NCI-H774 (cell line): ENCODE measurements around the gene SPOCK1.
A peak's percentile ranks its signal among the peaks of the same experiment; 100 is the strongest.

Experiments
- DNase-seq: peaks from one replicate; lab custom pipeline; 2025; lab: John Stamatoyannopoulos, UW

Gene SPOCK1

DNA sequence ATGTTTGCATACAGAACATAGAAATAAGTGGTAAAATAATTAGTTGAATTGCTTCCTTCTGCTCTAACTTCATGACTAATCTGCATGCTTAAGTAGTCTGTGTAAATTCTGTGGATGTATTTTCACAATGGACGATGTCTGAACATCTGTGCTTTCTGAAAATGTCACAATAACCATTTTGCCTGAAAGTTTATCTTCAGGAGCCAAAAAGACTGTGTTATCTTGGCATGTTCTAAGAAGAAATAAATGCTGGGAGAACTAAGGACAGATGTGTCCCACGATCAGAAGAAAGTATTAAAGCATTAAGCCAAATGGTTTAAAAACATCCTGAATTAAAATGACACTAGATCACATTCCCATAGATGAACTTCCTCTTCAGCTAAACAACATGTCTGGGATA is 397.6 kb downstream of the SPOCK1 start:
- DNase-seq, result no peak

DNA sequence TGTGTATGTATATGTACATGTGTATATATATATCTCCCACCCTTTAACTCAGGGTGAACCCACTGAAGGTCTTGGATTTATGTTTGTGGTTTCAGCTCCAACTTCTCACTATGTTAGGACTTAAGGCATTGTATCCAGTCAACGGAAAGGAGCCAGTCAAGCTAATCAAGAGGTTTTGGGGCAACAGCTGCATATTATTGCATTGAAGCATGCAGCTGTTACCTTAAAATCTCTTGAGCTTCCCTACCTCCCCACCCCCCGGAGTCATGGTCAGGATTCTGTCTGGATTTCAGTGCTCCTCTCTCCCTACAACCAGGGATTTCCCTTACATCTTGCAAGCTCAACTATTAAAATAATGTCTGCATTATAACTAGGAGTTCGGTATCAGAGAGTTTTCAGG is 399.5 kb downstream of the SPOCK1 start:
- no peak for DNase-seq

- DNase-seq, result no peak
These were observed 400.5 kb downstream of the SPOCK1 start for GRCh38 chr5:137098663-137099062.

- DNase-seq, result no peak
These were observed 400.9 kb downstream of the SPOCK1 start for GRCh38 chr5:137098238-137098637.

DNA sequence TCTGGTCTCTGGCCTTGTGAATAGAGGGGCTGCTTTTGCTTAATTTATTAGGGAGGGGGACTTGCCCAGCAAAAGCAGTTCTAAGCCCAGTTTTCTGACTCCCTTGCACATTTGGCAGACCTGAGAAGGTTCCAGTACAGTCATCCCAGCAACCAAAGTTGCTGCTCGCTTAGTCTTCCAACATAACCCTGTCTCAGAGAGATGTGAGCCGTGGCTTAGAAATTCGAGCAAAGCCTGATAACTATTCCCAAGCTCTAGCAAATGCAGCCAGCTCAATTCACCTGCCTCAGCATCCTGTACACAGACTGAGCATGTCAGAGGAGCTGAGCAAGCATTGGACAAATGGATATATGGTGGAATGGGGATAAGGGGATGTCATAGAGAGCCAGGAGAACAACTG is 401.9 kb downstream of the SPOCK1 start:
- no peak for DNase-seq

DNA sequence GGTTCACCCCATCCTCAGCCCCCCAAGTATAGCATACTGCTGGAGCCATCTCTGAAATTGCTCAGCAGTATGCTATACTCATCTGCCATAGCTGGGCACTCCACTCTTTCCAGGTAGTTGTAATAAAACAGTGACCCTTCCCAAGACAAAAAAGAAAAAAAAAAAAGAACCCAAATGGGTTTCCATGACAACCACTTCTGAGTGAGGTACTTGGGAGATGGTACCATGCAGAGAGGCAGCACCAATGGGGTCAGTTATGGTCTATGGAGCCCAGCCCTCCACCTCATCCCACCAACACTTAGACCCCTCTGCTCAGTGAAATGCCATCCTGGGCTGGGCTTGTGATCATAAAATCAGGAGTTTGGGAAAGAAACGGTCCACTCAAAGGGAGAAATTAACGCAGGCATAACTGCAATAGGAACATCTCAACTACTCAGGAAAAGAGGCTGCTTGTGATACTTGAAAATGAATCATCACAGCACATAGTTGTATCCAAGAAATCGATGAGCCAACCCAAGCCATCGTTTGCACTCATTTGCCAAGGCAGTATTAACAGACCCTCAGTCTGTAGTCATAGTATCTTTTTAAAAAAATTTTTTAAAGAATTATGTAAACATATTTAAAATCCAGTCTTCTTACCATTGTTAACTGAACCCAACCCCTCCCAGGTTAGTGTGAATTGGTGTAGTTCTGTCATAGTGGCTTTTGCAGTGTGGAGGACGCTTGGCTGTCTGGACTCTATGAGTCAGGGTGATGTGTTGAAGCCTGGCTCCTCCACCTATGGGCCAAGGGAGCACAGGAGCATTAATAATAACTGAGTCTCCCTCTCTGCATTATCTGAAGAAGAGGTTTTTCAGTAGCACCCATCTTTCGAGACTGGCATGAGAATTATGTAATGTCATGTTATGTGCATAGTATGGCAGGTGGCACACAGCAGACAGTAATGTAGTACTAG is 402.7 kb downstream of the SPOCK1 start:
- no peak for DNase-seq

DNA sequence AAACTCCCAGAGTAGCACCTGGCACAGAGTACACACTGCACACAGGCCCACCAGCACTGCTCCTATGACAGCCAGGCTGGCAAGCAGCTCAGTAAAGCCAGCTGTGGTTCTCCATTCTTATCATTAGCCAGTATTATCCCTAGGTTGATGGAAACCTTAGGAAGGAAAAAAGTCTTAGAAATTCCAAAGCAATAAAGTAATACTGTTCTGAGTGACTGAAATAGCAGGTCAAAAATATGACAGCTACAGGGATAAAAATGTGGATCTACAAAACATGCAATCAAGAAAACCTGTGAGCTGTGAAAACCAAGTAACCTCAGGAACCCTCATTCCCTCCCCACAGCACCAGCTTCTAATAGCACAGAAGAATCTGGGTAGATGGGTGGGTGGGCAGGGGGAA is 403.5 kb downstream of the SPOCK1 start:
- no peak for DNase-seq

- no peak for DNase-seq
These were observed 406.3 kb downstream of the SPOCK1 start for GRCh38 chr5:137092831-137093230.

- no peak for DNase-seq
These were observed 407.7 kb downstream of the SPOCK1 start for GRCh38 chr5:137091472-137091871.

DNA sequence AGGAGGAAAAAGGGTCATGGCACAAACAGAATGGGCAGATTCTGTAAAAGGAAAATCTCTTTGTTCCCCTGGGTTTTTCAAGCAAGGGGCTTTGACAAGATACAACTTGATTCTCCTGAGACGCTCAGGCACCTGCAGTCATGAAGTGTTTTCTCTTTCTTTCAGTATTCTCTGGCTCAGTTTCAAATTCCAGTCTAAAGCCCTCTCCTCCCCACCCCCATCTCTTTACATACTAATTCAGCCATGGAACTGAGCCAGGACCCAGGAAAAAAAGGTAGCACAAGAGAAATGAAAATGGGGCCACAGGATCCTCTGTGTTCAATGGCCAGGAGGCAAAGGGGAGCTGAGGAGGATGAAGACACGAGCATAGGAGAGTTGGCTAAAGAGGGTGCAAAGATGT is 408.4 kb downstream of the SPOCK1 start:
- peak; percentile 12 for DNase-seq

DNA sequence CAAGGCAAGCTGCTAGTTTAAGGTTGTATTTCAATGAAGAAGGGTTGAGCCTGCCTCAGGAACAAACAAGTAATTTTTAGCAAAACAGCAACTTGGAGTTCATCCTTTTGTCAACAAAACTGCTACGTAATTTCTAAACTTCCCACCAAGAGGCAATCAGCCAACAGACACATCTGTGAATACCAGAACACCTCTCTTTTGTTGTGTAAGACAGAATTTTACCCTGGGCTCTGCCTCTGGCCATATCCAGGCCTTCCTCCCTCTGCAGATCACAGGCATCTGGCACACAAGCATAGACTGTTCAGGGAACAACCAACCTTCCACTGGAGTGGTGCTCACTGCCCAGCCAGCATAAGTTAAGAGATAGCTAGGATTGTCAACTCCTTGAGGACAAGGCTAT is 409.0 kb downstream of the SPOCK1 start:
- DNase-seq, result no peak

GRCh38 chr5:137088175-137088574 is 411.0 kb downstream of the SPOCK1 start:
- no peak for DNase-seq

DNA sequence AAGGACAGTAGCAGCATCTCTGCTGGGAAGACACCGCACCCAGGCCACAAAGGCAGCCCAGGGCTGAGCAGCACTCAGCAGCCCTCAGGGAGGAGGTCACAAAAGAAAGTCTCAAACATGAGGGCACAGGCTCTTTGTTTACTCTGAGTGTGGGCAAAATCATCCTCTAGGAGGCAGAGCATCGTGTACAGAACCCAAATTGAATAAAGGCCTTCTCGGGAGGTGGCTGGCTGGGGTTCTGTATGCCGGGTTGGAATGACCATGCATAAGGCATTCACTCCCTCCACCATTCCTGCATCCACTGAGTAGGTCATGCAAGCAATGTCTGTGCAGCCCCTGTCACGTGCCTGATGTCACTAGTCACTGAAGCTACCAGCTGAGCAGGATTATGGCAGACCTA is 412.8 kb downstream of the SPOCK1 start:
- DNase-seq, result no peak

DNA sequence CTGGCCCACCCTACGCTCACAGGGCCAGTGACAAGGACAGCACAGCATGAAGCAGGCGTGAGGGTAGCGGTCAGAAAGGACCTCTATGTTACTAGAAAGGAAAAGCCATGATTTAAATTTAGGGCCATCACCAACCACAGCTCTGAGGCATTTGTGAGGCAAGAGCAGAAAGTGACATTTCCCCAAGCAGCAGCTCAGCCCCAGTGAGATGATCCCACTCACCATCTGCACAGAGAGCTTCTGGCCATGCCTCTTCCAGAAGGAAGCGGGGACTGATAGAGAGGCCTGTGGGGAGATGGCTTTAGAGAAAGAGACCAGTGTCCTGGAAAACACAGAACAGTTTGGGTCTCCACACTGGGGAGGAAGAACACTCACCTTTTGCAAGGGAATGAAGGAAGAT is 413.9 kb downstream of the SPOCK1 start:
- no peak for DNase-seq

DNA sequence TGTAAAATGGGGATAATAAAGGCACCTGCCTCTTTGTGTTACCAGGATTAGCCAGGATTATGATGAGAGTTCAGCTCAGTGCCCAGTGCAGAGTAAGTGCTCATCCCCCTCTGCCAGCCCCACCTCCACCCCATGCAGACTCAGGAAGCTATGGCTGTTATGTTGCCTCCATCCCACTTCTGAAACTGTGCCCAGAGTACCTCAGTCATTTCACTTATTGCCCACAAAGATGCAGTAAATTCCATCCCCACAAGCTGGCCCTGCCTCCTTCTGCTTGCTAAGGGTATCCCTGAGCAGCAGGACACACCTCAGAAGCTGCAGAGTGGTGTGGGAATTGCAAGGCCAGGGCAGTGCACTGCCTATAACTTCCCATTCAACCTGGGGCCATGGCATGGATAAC is 415.1 kb downstream of the SPOCK1 start:
- no peak for DNase-seq

DNA sequence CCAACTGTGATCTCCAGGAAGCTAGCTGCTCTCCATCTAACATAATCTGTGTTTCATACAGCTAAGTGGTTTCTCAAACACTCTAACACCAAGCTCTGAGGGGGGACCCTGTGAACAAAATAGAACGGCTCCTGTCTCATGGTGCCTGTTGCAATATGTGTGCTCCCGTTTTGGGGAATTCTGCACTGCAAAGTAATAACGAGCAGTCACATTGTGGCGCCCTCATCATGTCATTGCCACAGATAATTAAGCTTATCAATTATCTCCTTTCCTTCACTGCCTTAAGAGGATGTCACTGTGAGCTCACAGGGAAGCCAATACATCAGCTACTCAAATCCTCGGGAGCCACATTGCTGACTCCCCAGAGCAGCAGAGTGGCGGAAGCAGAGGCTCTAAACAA is 416.2 kb downstream of the SPOCK1 start:
- DNase-seq, result no peak

DNA sequence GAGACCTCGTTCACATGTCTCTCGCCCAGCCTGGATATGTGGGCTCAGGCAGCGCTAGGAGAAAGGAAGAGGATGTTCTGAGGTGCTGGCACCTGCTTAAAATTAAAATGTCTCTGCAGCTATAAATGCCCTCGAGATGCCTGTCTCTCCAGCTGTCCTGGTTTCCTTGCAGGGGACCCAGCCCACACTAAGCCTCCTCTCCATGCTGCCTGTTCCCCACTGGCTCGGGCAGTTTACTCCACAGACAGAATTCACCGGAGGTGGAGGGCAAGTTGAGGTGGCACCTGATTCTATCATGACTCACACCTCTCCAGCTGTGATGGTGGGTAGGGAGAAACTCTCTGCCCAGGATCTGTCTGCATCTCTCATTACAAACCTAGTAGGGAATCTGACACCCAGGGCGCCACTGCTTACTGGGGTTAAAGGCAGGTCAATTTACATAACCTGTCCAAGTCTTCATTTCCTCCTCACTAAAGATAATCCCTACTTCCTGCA is 420.9 kb downstream of the SPOCK1 start:
- DNase-seq, result no peak

GRCh38 chr5:137075163-137075970 is 423.8 kb downstream of the SPOCK1 start:
- peak; percentile 82 for DNase-seq

DNA sequence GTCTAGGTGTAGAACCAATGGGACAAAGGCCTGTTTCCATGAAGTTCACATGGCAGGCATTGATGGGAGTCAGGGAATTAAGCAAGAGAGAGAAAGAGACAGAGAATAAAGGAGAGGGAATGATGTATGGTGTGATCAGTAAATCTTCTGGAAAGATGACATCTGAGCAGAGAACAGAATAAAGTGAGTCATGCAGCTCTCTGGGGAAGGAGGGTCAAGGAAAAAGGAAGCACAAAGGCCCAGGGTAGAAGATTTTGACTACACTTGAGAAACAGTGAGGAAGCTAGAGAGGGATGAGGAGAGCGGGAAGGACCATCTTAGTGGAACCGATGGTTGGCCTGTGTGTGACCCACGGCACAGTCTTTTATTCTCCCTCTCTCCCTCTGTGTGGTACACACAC is 425.9 kb downstream of the SPOCK1 start:
- no peak for DNase-seq

- no peak for DNase-seq
These were observed 426.6 kb downstream of the SPOCK1 start for GRCh38 chr5:137072361-137073115.

- no peak for DNase-seq
These were observed 427.2 kb downstream of the SPOCK1 start for GRCh38 chr5:137071931-137072330.

- DNase-seq, result no peak
These were observed 427.6 kb downstream of the SPOCK1 start for GRCh38 chr5:137071526-137071925.
